HepG2 (cell line): Measurements from ENCODE around the gene VPS11. TPM values are rescaled to one million over a fixed set of nuclear protein-coding genes. Genes with fewer than 3 reads are reported as not detected.

Experiments used
- CSRNP2 ChIP-seq: sonication (generic); formaldehyde crosslinking; conservative IDR thresholded peaks from 2 replicates; pipeline ENCODE4 v1.8.0; 2022; ENCODE audit warnings: low read depth, missing genetic modification reagents
- IKZF5 ChIP-seq: IDR thresholded peaks from 2 replicates; pipeline ENCODE4 v1.6.1; 2018; ENCODE audit warnings: missing genetic modification reagents, mild to moderate bottlenecking, missing compliant biosample characterization
- NFYC ChIP-seq: IDR thresholded peaks from 2 replicates; pipeline ENCODE4 v1.6.1; 2016; ENCODE audit warnings: missing genetic modification reagents, missing compliant biosample characterization
- RBM22 ChIP-seq: fragments of 200-400 bp; formaldehyde crosslinking; optimal IDR thresholded peaks from 2 replicates; pipeline ENCODE3; 2017; ENCODE audit warnings: mild to moderate bottlenecking, low read length, moderate library complexity
- STAT6 ChIP-seq: sonication (generic); formaldehyde crosslinking; IDR thresholded peaks from 2 replicates; pipeline ENCODE4 v1.4.0; 2020; ENCODE audit warnings: missing genetic modification reagents, mild to moderate bottlenecking, borderline replicate concordance
- TOPORS ChIP-seq: sonication (generic); formaldehyde crosslinking; IDR thresholded peaks from 2 replicates; pipeline ENCODE4 v1.8.0; 2023; ENCODE audit warnings: mild to moderate bottlenecking, missing genetic modification reagents
- ZNF230 ChIP-seq: sonication (generic); formaldehyde crosslinking; IDR thresholded peaks from 2 replicates; pipeline ENCODE4 v1.4.0; 2020; ENCODE audit warnings: mild to moderate bottlenecking, missing genetic modification reagents
- ZNF280D ChIP-seq: sonication (generic); formaldehyde crosslinking; IDR thresholded peaks from 2 replicates; pipeline ENCODE4 v1.5.1; 2020; ENCODE audit warnings: mild to moderate bottlenecking, missing genetic modification reagents
- ZNF296 ChIP-seq: sonication (generic); formaldehyde crosslinking; conservative IDR thresholded peaks from 2 replicates; pipeline ENCODE4 v1.5.0; 2020; ENCODE audit warnings: mild to moderate bottlenecking, missing genetic modification reagents
- ZNF687 ChIP-seq: sonication (generic); formaldehyde crosslinking; IDR thresholded peaks from 2 replicates; pipeline ENCODE4 v1.5.1; 2020; ENCODE audit warnings: mild to moderate bottlenecking, missing genetic modification reagents, moderate library complexity
- ZNF781 ChIP-seq: sonication (generic); formaldehyde crosslinking; IDR thresholded peaks from 2 replicates; pipeline ENCODE4 v1.5.1; 2020; ENCODE audit warnings: borderline replicate concordance, mild to moderate bottlenecking, missing genetic modification reagents; ENCODE audit errors: not compliant biosample characterization
- polyA plus RNA-seq, 8 experiments: library from polyadenylated mRNA; depleted of rRNA in 3 of 8; stranded (reverse) in 7 of 8; unstranded in 1 of 8; fragments of >200 nt; fragmentation: Illumina TruSeq in 4 of 8; extraction: Trizol in 4 of 8; gene quantifications; 2 replicates each; pipeline versions ENCODE4 v1.2.1 to v1.2.3, GENCODE V29; 2011 to 2016; ENCODE audit warnings: low read depth in 4 of 8, missing spikeins in 1 of 8, mixed read lengths in 1 of 8; ENCODE audit not compliant: insufficient read depth in 1 of 8
- total RNA-seq, 5 experiments: library from RNA; depleted of rRNA; stranded (reverse); fragments of >200 nt; fragmentation: Illumina TruSeq; extraction: Trizol; gene quantifications; 2 replicates each; pipeline ENCODE4 v1.2.3, GENCODE V29; 2016; ENCODE audit warnings: low read depth in 1 of 5

Gene VPS11
- total and polyA plus RNA-seq, 2 of the 13 experiments (the other 11 are each of a cell fraction or from before 2014, with no cell fraction given), result 13.7 to 21.6 TPM

GRCh38 chr11:119108146-119108856 lies 40.7 kb downstream of the VPS11 start (continued):
- TF ChIP-seq STAT6 (CRISPR knock-in tag) (no peak), NFYC (CRISPR knock-in tag) (peak; percentile 77), ZNF230 (CRISPR knock-in tag) (no peak), IKZF5 (0 out of 2 replicates have a peak, but pooled peaks have one; percentile 4), ZNF296 (CRISPR knock-in tag) (0 out of 2 replicates have a peak, but pooled peaks have one; percentile 32), ZNF687 (CRISPR knock-in tag) (peak; percentile 29; the same call in 1 of the 2 replicates), CSRNP2 (CRISPR knock-in tag) (no peak), RBM22 (no peak), ZNF781 (CRISPR knock-in tag) (no peak), TOPORS (CRISPR knock-in tag) (no peak), ZNF280D (CRISPR knock-in tag) (peak; percentile 67; the same call in 1 of the 2 replicates)
